Small intestine (tissue), 7 donors: ENCODE data around the gene KIF25. TPM values are rescaled to one million over a fixed set of nuclear protein-coding genes. Genes with fewer than 3 reads are reported as not detected.

ENCODE experiments used
- DNase-seq, 2 donors: peaks; one replicate each; pipeline versions ENCODE4 v3.0.0 to v3.0.0-alpha.2; 2013
- FAIRE-seq: peaks from 2 replicates; lab custom pipeline; 2012; peaks lifted over from hg19 to GRCh38; lab: Jason Lieb, UNC
- H3K27ac ChIP-seq, 3 donors: one replicate each; pipeline ENCODE4 v1.5.1; 2013; ENCODE audit warnings: low read length in 2 of 3, mild to moderate bottlenecking in 2 of 3, control low read depth in 1 of 3, inconsistent platforms in 1 of 3, low read depth in 1 of 3, moderate library complexity in 1 of 3
- H3K27me3 ChIP-seq, 3 donors: one replicate each; pipeline ENCODE4 v1.6.1; 2013; ENCODE audit warnings: low read length in 3 of 3, inconsistent platforms in 1 of 3; ENCODE audit not compliant: control insufficient read depth in 3 of 3, insufficient read depth in 3 of 3
- H3K36me3 ChIP-seq, 3 donors: one replicate each; pipeline ENCODE4 v1.6.1; 2013; ENCODE audit warnings: low read length in 3 of 3, inconsistent platforms in 1 of 3, low read depth in 1 of 3, mild to moderate bottlenecking in 1 of 3, moderate library complexity in 1 of 3; ENCODE audit not compliant: control insufficient read depth in 3 of 3, insufficient read depth in 2 of 3
- H3K4me1 ChIP-seq, 3 donors: one replicate each; pipeline ENCODE4 v1.6.1; 2013; ENCODE audit warnings: low read length in 2 of 3, inconsistent platforms in 1 of 3, low read depth in 1 of 3, mild to moderate bottlenecking in 1 of 3, moderate library complexity in 1 of 3; ENCODE audit not compliant: control insufficient read depth in 3 of 3, insufficient read depth in 2 of 3
- H3K4me3 ChIP-seq, 3 donors: one replicate each; pipeline ENCODE4 v1.5.1; 2013; ENCODE audit warnings: low read length in 3 of 3, control low read depth in 1 of 3, inconsistent platforms in 1 of 3, low read depth in 1 of 3, mild to moderate bottlenecking in 1 of 3, moderate library complexity in 1 of 3
- H3K9me3 ChIP-seq, 2 donors: one replicate each; pipeline ENCODE4 v1.6.1; 2013; ENCODE audit warnings: low read depth in 1 of 2, low read length in 1 of 2; ENCODE audit not compliant: control insufficient read depth in 2 of 2, insufficient read depth in 1 of 2
- WGBS, 3 donors: extraction: QIAGEN DNeasy Blood & Tissue Kit; methylation state at CpG; one replicate each; pipeline ENCODE4 v1.1.7; 2013; 5-methylcytosine and 5-hydroxymethylcytosine counted together
- polyA plus RNA-seq, 4 donors: library from polyadenylated mRNA; stranded (reverse) in 3 of 4; unstranded in 1 of 4; fragments of 200-250 nt in 3 of 4; fragments of 120-200 nt in 1 of 4; gene quantifications; one replicate each; pipeline versions ENCODE4 v1.2.1 to v1.2.3, GENCODE V29; 2013
- donor health status: healthy with polysubstance abuse.
- donor health status: control.
- donor health status: control.
- donor health status: Bipolar disorder and iron deficiency.
- donor health status: healthy.

The KIF25 gene
- polyA plus RNA-seq, 4 donors, result 0.16 to 0.66 TPM; not detected in 2

DNA sequence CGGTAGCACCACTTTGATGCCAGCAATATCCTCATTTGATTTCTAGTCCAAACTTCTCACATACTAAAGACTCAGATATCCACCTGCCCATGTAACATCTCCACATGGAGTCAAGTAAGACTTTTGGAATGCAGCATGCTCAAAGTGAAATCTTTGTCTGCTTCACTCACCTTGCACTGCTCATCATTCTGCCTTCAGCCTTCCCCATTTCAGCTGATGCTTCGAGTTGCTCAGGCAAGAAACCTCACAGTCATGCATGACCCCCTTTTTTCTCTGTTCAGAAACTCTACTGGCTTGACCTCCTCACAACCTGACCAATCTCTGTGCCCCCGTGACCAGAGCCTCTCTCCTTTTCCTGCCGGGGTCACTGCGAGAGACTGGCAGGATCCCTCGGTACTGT, 41.0 kb upstream of the KIF25 start:
- no peak for FAIRE-seq
- H3K27ac ChIP-seq, result no peak overlapping the region

GRCh38 chr6:167956983-167957492, 40.4 kb upstream of the KIF25 start:
- WGBS, 3 donors, result 72 to 84% (median 80%) methylated on average over 8 of the region's 8 CpGs
- no peaks in the 10 kb centered on the region for H3K9me3 ChIP-seq
- H3K36me3 ChIP-seq, result peaks cover 0 to 34% (median 3%) of the 10 kb centered on the region in 3 donors
- H3K27ac ChIP-seq, result no peak overlapping the region
- H3K4me1 ChIP-seq, result peaks cover 0 to 7% (median 4%) of the 10 kb centered on the region in 3 donors
- peak; percentile 55 to 69 for DNase-seq
- H3K4me3 ChIP-seq, result no peak overlapping the region
- no peak for FAIRE-seq
- no peaks in the 10 kb centered on the region for H3K27me3 ChIP-seq

More for the DNA sequence above, 41.0 kb upstream of the KIF25 start:
- no peak for DNase-seq
- no peaks in the 10 kb centered on the region for H3K27me3 ChIP-seq
- peaks cover 0 to 7% (median 2%) of the 10 kb centered on the region in 3 donors for H3K4me1 ChIP-seq
- H3K36me3 ChIP-seq, result peaks cover 4 to 36% (median 8%) of the 10 kb centered on the region in 3 donors
- WGBS, 3 donors, result 92 to 97% (median 95%) methylated on average over 6 of the region's 6 CpGs
- H3K4me3 ChIP-seq, result no peak overlapping the region
- H3K9me3 ChIP-seq, result no peaks in the 10 kb centered on the region

DNA sequence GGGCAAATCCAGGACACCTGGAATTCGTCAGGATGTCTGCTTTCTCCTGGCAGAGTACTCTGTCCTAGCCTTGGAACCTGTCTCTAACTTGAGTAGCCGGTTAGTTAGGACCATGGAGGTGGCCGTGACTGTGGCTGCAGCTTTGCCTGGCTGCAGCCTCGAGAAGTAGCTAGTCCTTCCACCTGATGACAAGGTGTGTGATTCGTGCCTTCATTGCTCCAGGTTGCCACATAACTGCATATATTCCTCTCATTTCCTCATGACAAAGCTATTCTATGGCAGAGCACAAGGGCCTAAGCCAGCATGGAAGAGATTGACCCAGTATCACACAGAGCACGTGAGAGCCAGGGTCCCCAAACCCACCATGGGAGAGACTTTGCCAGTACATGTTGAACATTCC, 39.8 kb upstream of the KIF25 start:
- H3K9me3 ChIP-seq, result no peaks in the 10 kb centered on the region
- peaks cover 3 to 34% (median 5%) of the 10 kb centered on the region in 3 donors for H3K36me3 ChIP-seq
- H3K4me1 ChIP-seq, result peaks cover 0 to 9% (median 4%) of the 10 kb centered on the region in 3 donors
- no peaks in the 10 kb centered on the region for H3K27me3 ChIP-seq
- H3K27ac ChIP-seq, result peak overlapping the region in 1 of 3 donors; percentile 10
- H3K4me3 ChIP-seq, result no peak overlapping the region
- DNase-seq (peak in 1 of 2 donors; percentile 19), FAIRE-seq (no peak)
- 88 to 94% (median 90%) methylated on average over 6 of the region's 6 CpGs for WGBS, 3 donors

GRCh38 chr6:167960579-167960978, 36.9 kb upstream of the KIF25 start:
- no peaks in the 10 kb centered on the region for H3K27me3 ChIP-seq
- peaks cover 3 to 39% (median 6%) of the 10 kb centered on the region in 3 donors for H3K36me3 ChIP-seq
- DNase-seq (no peak), FAIRE-seq (no peak)
- WGBS, 3 donors, result 83 to 94% (median 88%) methylated on average over 5 of the region's 5 CpGs
- no peak overlapping the region for H3K4me3 ChIP-seq
- no peaks in the 10 kb centered on the region for H3K9me3 ChIP-seq
- peaks cover 0 to 18% (median 4%) of the 10 kb centered on the region in 3 donors for H3K4me1 ChIP-seq
- no peak overlapping the region for H3K27ac ChIP-seq

DNA sequence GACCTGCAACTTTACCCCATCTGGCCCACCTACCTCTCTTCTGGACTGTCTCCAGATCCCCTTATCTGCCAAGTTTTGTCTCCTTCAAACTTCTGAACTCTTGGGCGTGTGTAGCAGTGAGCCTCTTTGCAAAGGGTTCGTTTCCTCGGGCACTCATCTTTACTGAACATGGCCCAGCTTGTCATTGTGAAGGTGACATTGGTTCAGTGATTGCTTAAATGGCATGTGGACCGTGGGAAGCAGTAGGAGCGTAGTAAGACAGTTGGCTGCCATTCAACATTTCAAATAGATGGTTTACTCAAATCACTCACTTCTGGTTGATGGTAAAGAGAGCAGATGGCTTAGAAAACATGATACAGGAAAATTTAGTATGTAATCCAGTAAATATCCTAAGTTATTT, 34.8 kb upstream of the KIF25 start:
- H3K9me3 ChIP-seq, result no peaks in the 10 kb centered on the region
- no peak overlapping the region for H3K4me3 ChIP-seq
- peaks cover 10 to 33% (median 12%) of the 10 kb centered on the region in 3 donors for H3K36me3 ChIP-seq
- no peak overlapping the region for H3K27ac ChIP-seq
- no peaks in the 10 kb centered on the region for H3K27me3 ChIP-seq
- peaks cover 0 to 21% (median 4%) of the 10 kb centered on the region in 3 donors for H3K4me1 ChIP-seq
- WGBS, 3 donors, result 79 to 84% (median 81%) methylated on average over 5 of the region's 5 CpGs
- DNase-seq (no peak), FAIRE-seq (no peak)

DNA sequence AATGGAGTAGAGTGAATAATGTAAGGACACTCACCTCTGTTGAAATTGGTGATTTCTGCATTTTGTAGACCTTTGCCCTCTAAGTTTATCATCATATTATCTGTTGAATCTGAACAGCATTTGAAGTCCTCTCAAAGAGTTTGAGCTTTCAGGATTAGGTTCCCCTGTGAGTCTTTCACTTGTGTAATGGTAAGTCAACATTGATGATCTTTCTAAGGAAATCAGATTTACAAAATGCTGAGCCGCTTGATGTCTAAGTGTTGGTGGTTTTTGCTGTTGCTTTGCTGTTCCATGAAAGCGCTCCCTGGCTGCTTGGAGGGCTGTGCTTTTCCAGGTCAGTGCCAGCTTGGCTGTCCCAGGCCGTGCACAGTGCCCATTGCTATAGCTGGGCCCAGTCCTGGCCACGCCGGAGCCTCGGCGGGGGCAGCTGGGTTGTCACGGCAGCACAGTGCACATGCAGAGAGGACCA, 33.8 kb upstream of the KIF25 start:
- no peaks in the 10 kb centered on the region for H3K27me3 ChIP-seq
- no peak overlapping the region for H3K4me3 ChIP-seq
- no peak overlapping the region for H3K27ac ChIP-seq
- H3K36me3 ChIP-seq, result peaks cover 10 to 37% (median 12%) of the 10 kb centered on the region in 3 donors
- H3K4me1 ChIP-seq, result peaks cover 0 to 21% (median 4%) of the 10 kb centered on the region in 3 donors
- no peak for FAIRE-seq
- 96 to 99% (median 96%) methylated on average over 8 of the region's 8 CpGs for WGBS, 3 donors
- DNase-seq, result peak in 1 of 2 donors; percentile 25
- H3K9me3 ChIP-seq, result no peaks in the 10 kb centered on the region

DNA sequence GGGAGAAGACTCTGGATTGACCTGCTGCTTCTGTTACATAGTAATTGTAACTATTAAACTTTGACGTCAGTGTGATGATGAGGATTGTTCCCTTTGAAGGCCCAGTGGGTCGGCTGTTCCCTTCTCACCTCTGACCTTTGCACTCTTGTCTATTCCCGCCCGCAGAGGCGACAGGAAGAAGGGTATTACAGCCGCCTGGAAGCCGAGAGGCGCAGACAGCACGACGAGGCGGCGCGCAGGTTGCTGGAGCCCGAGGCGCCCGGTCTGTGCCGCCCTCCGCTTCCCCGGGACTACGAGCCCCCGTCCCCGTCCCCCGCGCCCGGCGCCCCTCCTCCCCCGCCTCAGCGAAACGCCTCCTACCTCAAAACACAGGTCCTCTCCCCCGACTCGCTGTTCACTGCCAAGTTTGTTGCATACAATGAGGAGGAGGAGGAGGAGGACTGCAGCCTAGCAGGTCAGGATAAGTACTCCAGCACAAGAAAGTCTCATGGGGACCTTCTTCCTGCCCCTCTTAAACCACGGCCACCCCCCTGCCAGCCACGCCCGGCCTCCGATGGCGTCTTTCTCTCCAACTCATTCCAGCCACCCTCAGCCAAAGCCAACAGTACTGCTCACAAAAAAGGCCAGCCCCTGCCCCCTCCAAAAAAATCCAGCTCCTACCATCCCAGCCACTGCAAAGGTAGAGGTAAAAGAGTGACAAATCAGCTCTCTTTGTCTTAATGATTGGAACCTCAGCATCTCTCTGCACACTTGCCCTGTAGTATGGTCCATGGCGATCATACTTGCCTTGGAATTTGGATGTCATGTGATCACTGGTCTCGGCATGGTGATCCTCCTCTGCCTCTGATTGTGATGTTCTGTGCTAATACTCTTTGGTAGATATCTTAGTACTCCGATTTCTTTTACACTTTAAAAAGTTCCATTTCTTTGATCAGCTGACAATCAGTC, 31.6 kb upstream of the KIF25 start:
- Histone ChIP-seq H3K9me3 (no peaks in the 10 kb centered on the region), H3K4me3 (no peak overlapping the region), H3K27me3 (no peaks in the 10 kb centered on the region), H3K4me1 (peaks cover 0 to 21% (median 2%) of the 10 kb centered on the region in 3 donors), H3K27ac (peak overlapping the region in 2 of 3 donors; percentile 42 to 61), H3K36me3 (peaks cover 10 to 42% (median 12%) of the 10 kb centered on the region in 3 donors)
- FAIRE-seq (no peak), DNase-seq (peak in 1 of 2 donors; percentile 53)
- whole genome bisulfite sequencing, 3 donors, result 80 to 91% (median 91%) methylated on average over 30 to 39 of the region's 39 CpGs

DNA sequence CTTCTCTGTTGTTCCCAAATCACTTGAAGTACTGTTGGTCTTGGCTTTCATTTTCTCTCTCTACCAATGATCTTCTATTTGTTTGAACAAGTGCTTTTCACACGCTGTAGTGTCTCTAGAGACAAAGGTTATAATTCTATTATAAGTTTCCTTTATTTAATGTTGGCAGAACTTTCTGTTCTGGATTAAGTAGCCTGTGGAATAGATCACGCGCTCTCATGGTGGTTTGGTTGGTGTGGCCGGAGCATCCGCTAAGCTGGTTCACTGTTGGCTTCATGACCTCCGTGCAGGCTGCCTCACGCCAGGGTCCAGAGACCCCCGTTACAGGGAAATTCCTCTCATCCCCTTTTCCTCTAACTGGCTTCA, 30.9 kb upstream of the KIF25 start:
- no peak overlapping the region for H3K4me3 ChIP-seq
- no peaks in the 10 kb centered on the region for H3K27me3 ChIP-seq
- FAIRE-seq (no peak), DNase-seq (no peak)
- H3K9me3 ChIP-seq, result no peaks in the 10 kb centered on the region
- WGBS, 3 donors, result 88 to 93% (median 90%) methylated on average over 8 of the region's 8 CpGs
- peaks cover 10 to 42% (median 12%) of the 10 kb centered on the region in 3 donors for H3K36me3 ChIP-seq
- H3K27ac ChIP-seq, result no peak overlapping the region
- H3K4me1 ChIP-seq, result peaks cover 0 to 17% (median 2%) of the 10 kb centered on the region in 3 donors
